ENCODE measurements around the gene IFIT1B.

IFIT1B gene

DNA sequence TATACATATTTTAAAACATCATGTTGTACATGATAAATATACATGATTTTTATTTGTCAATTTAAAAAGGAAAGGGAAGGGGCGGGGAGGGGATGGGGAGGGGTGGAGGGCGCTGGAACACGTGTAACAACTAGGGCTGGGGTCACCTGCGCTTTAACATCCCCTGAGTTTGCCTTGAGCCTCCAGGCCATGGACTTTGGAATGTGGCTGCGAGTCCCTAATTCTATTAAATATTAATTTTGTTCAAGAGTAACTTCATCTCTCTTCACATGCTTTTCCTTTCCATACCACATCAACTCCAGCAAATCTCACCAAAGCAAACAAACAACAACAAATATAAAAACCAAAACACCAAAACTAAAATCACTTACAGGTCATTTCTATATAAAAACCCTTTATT, 47.1 kb downstream of the IFIT1B start:
- Histone ChIP-seq H3K4me1 (ENCODE audit: insufficient read depth, low read length) (peaks cover 8% of the 10 kb centered on the region; the same call in 1 of the 2 replicates), H3K9ac (ENCODE audit: low read depth, low read length) (no peak overlapping the region), H3K9me3 (ENCODE audit: control insufficient read depth, insufficient read depth, low read length) (no peaks in the 10 kb centered on the region), H3K36me3 (ENCODE audit: insufficient read depth, low read length) (no peaks in the 10 kb centered on the region)

- H3K36me3 ChIP-seq (ENCODE audit: insufficient read depth, low read length), result no peaks in the 10 kb centered on the region
- H3K4me1 ChIP-seq (ENCODE audit: insufficient read depth, low read length), result peaks cover 8% of the 10 kb centered on the region; the same call in 1 of the 2 replicates
- H3K9ac ChIP-seq (ENCODE audit: low read depth, low read length), result no peak overlapping the region
- H3K9me3 ChIP-seq (ENCODE audit: control insufficient read depth, insufficient read depth, low read length), result no peaks in the 10 kb centered on the region
These were observed 48.5 kb downstream of the IFIT1B start for GRCh38 chr10:89426230-89426868.

GRCh38 chr10:89427629-89428028, 49.8 kb downstream of the IFIT1B start:
- Histone ChIP-seq H3K36me3 (ENCODE audit: insufficient read depth, low read length) (no peaks in the 10 kb centered on the region), H3K4me1 (ENCODE audit: insufficient read depth, low read length) (peaks cover 8% of the 10 kb centered on the region; the same call in 1 of the 2 replicates), H3K9ac (ENCODE audit: low read depth, low read length) (no peak overlapping the region), H3K9me3 (ENCODE audit: control insufficient read depth, insufficient read depth, low read length) (no peaks in the 10 kb centered on the region)

DNA sequence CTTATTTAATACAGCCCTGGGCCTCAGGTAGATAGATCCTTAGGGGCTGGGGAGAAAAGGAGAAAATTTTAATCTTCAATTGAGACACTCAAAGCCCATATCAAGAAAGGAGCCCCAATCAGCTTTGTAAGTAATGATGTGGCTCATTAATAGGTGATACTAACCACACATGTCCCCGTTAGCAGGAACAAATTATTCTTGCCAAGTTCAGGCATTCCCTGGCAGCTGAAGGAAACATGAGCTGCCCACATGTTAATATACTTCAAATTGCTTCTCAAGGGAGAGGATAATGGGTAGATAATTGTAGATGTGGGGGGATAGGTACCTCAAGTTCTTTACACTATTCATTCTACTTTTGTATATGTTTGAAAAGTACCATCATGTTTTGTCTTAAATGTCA, 51.0 kb downstream of the IFIT1B start:
- H3K9ac ChIP-seq (ENCODE audit: low read depth, low read length), result no peak overlapping the region
- no peaks in the 10 kb centered on the region for H3K9me3 ChIP-seq (ENCODE audit: control insufficient read depth, insufficient read depth, low read length)
- H3K4me1 ChIP-seq (ENCODE audit: insufficient read depth, low read length), result peaks cover 8% of the 10 kb centered on the region; the same call in 1 of the 2 replicates
- no peaks in the 10 kb centered on the region for H3K36me3 ChIP-seq (ENCODE audit: insufficient read depth, low read length)

DNA sequence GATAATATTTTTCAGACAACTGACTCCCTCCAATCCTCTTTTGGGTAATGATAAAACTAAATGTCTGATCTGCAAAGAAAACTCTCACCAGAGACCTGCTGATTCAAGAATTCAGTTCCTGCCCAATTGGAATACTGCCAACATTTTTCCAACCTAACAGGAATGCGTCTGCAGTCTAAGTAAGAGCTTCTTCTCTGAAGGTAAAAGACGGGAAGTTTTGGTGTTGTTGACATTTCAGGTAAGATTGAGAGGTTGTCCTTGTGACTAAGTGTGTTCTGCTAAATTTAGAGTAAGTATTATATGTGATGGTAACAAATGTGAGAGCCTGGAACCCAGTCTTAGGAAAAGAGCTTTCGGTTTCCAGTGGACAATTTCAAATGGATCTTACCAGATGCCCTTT, 54.1 kb downstream of the IFIT1B start:
- H3K4me1 ChIP-seq (ENCODE audit: insufficient read depth, low read length), result peaks cover 8% of the 10 kb centered on the region; the same call in 1 of the 2 replicates
- no peaks in the 10 kb centered on the region for H3K36me3 ChIP-seq (ENCODE audit: insufficient read depth, low read length)
- H3K9ac ChIP-seq (ENCODE audit: low read depth, low read length), result no peak overlapping the region
- H3K9me3 ChIP-seq (ENCODE audit: control insufficient read depth, insufficient read depth, low read length), result no peaks in the 10 kb centered on the region
